ENCODE results near the gene STK32B.

DNA sequence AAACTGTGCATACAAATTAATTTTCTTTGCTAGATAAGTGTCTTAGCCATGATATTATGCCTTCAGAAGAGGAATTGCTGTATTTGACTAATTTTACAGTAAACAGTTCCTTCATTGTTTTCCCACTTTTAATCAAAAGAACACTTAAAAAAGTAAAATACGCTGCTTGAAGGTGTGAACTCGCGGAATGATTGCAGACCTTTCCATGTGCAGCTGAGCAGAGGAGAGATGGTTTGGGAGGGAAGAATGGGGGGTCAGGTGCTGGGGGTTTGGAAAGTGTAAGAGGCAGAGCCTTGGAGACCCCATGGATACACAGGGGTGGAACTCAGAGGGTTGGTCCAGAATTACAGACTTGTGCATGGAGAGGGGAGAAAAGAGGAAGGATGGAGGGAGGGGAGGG, 47.4 kb upstream of the STK32B start:
- TF ChIP-seq, protein P1, sequence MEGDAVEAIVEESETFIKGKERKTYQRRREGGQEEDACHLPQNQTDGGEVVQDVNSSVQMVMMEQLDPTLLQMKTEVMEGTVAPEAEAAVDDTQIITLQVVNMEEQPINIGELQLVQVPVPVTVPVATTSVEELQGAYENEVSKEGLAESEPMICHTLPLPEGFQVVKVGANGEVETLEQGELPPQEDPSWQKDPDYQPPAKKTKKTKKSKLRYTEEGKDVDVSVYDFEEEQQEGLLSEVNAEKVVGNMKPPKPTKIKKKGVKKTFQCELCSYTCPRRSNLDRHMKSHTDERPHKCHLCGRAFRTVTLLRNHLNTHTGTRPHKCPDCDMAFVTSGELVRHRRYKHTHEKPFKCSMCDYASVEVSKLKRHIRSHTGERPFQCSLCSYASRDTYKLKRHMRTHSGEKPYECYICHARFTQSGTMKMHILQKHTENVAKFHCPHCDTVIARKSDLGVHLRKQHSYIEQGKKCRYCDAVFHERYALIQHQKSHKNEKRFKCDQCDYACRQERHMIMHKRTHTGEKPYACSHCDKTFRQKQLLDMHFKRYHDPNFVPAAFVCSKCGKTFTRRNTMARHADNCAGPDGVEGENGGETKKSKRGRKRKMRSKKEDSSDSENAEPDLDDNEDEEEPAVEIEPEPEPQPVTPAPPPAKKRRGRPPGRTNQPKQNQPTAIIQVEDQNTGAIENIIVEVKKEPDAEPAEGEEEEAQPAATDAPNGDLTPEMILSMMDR (IDR thresholded peaks at IDR 0.05): no peak
- TF ChIP-seq POLR2A (IDR thresholded peaks at IDR 0.05): no peak

Measured in heart left ventricle (tissue), 13 donors.